T-helper 2 cell treated with Interferon-gamma antibody and Interleukin-4, amounts not matched to agents 5 μg/mL and 100 μg/mL, for 36 hours (primary cell): ENCODE results near the gene C2orf76.

Source experiments
- DNase-seq: peaks from one replicate; pipeline ENCODE4 v3.0.0; 2021; ENCODE audit warnings: low spot score
- H3K27ac Mint-ChIP-seq: one replicate; pipeline ENCODE4 v1.8.0; 2021; ENCODE audit warnings: mild to moderate bottlenecking, mixed read lengths
- H3K27me3 Mint-ChIP-seq: one replicate; pipeline ENCODE4 v1.8.0; 2021; ENCODE audit warnings: low read depth, mixed read lengths
- H3K36me3 Mint-ChIP-seq: one replicate; pipeline ENCODE4 v1.8.0; 2021; ENCODE audit warnings: low read depth, mixed read lengths
- H3K4me1 Mint-ChIP-seq: one replicate; pipeline ENCODE4 v1.8.0; 2021; ENCODE audit warnings: low read depth, mixed read lengths
- H3K4me3 Mint-ChIP-seq: one replicate; pipeline ENCODE4 v1.8.0; 2022; ENCODE audit warnings: mild to moderate bottlenecking, moderate library complexity, mixed read lengths
- H3K9me3 Mint-ChIP-seq: one replicate; pipeline ENCODE4 v1.8.0; 2021; ENCODE audit warnings: mixed read lengths

C2orf76 gene

DNA sequence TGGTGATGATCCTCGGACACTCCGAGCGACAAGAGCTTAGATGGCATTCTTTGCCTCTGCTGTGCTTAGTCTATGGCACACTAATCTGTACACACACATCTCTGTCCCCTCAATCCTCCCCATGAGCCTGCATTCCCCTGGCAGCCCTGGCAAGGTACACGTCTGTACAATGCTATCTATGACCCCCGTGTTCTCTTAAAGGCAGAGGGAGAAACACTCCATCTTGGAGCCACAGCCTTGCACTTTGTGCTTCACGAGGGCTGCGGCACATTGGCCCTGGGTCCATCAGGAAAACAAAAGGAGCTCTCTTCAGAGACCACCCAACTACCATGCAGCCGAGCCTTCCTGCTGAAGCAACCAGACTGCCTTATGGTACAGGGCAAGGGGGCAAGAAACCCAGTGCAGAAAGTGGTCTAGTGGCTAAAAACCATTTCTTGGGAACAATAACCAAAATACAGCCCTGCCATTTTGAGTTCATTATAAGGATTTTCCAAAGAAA is 100.5 kb downstream of the C2orf76 start:
- peaks cover 15% of the 10 kb centered on the region for H3K27me3 Mint-ChIP-seq
- H3K27ac Mint-ChIP-seq, result no peak overlapping the region
- no peaks in the 10 kb centered on the region for H3K36me3 Mint-ChIP-seq
- no peak overlapping the region for H3K4me3 Mint-ChIP-seq
- H3K4me1 Mint-ChIP-seq, result no peaks in the 10 kb centered on the region
- no peaks in the 10 kb centered on the region for H3K9me3 Mint-ChIP-seq
- DNase-seq, result no peak

DNA sequence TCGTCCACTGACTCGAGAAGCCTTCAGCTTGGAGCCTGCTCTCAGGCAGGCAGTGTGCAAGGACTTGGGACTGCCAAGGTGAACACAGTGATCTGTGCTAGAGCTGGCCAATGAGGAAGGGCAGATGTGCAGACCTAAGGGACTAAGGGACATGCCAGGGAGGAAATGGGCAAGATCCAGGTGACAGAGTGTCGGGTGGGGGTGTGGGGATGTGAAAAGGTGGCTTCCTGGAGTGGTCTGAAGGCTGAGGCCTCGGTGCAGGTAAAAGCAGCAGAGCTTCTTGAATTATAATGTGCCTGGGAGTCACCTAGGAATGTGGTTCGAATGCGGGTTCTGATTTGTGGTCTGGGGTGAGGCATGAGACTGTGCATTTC is 101.0 kb downstream of the C2orf76 start:
- no peaks in the 10 kb centered on the region for H3K36me3 Mint-ChIP-seq
- no peak for DNase-seq
- no peak overlapping the region for H3K4me3 Mint-ChIP-seq
- H3K27ac Mint-ChIP-seq, result no peak overlapping the region
- peaks cover 14% of the 10 kb centered on the region for H3K27me3 Mint-ChIP-seq
- H3K4me1 Mint-ChIP-seq, result no peaks in the 10 kb centered on the region
- H3K9me3 Mint-ChIP-seq, result no peaks in the 10 kb centered on the region

DNA sequence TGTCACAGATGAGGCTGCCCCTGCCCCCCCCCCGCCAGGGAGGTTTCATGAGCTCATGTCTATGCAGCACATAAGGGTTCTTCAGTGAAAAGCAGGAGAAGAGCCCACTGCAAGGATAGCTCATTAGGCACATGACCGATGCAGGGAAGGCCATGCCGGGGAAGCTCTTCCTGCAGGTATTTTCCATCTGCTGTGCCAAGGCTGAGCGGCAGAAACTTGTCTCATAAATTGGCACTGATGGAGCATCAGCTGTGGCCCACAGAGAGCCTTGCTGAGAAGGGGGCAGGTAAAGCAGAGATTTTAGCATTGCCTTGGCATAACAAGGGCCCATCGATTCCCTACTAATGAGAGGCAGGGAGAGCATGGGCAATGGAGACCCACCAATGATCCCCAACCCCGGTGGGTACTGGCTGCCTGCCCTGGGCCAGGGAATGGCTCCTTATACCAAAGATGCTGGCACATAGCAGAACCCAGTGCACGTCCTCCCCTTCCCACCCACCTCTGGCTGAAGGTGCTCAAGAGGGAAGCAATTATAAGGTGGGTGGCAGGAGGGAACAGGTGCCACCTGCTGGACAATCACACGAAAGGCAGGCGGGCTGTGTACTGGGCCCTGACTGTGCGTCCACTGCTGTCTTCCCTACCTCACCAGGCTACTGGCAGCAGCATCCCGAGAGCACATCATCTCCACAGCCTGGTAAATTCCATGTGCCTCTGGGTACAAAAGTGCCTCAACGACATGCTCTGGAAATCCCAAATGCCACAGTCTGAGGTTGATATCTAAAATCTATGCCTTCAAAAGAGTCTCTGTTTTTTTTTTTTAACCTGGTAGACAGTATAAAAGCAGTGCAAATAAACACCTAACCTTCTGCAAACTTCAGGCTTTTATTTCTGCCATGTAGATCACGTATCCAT is 101.6 kb downstream of the C2orf76 start:
- Mint-ChIP-seq H3K9me3 (no peaks in the 10 kb centered on the region), H3K4me1 (no peaks in the 10 kb centered on the region), H3K36me3 (no peaks in the 10 kb centered on the region), H3K27ac (no peak overlapping the region), H3K27me3 (peaks cover 12% of the 10 kb centered on the region), H3K4me3 (no peak overlapping the region)
- no peak for DNase-seq

GRCh38 chr2:119263656-119264055 is 103.0 kb downstream of the C2orf76 start:
- H3K4me3 Mint-ChIP-seq, result no peak overlapping the region
- H3K9me3 Mint-ChIP-seq, result no peaks in the 10 kb centered on the region
- no peaks in the 10 kb centered on the region for H3K36me3 Mint-ChIP-seq
- no peak overlapping the region for H3K27ac Mint-ChIP-seq
- peaks cover 12% of the 10 kb centered on the region for H3K27me3 Mint-ChIP-seq
- no peaks in the 10 kb centered on the region for H3K4me1 Mint-ChIP-seq
- DNase-seq, result no peak

- Mint-ChIP-seq H3K9me3 (no peaks in the 10 kb centered on the region), H3K4me3 (no peak overlapping the region), H3K36me3 (no peaks in the 10 kb centered on the region), H3K27ac (no peak overlapping the region), H3K4me1 (no peaks in the 10 kb centered on the region), H3K27me3 (peaks cover 9% of the 10 kb centered on the region)
- no peak for DNase-seq
These were observed 103.6 kb downstream of the C2orf76 start for GRCh38 chr2:119263025-119263424.

DNA sequence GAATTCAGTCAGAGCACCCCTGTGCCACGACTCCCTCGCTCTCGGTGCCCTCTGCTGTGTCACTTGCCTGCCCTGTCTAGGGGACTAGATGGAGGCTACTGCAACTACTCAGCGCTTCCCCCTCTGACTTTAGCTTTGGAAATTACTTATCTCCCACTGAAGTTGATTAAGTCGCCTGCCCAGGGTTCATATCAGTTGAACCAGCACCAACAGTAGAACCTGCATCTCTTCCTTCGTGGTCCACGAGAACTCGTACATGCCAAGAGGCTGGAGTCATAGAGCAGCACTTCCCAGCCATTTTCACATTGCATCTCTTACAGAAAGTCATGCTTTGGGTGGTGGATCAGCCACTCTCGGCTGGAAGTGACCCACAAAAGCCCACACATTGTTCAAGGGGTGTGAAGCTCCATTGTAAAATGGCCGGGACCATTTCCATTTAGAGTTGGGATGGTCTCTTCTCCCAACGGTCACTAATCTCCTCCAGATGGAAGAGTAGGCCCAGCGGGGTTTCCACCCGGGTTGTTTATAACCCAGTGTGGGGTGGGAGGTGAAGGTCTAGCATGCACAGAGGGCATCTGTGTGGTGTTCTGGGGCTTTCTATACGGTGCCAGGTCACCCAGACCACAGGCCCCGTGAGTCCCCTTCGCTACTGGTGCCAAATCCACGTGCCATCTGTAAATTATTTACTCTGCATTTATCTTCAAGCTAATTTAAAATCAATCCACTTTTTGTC is 105.0 kb downstream of the C2orf76 start:
- Mint-ChIP-seq H3K36me3 (no peaks in the 10 kb centered on the region), H3K9me3 (no peaks in the 10 kb centered on the region), H3K27me3 (peaks cover 2% of the 10 kb centered on the region), H3K4me3 (no peak overlapping the region), H3K27ac (no peak overlapping the region), H3K4me1 (no peaks in the 10 kb centered on the region)
- DNase-seq, result no peak

GRCh38 chr2:119260646-119261492 is 105.8 kb downstream of the C2orf76 start:
- Mint-ChIP-seq H3K4me3 (no peak overlapping the region), H3K4me1 (no peaks in the 10 kb centered on the region), H3K9me3 (no peaks in the 10 kb centered on the region), H3K27ac (no peak overlapping the region), H3K36me3 (no peaks in the 10 kb centered on the region), H3K27me3 (no peaks in the 10 kb centered on the region)
- DNase-seq, result no peak

DNA sequence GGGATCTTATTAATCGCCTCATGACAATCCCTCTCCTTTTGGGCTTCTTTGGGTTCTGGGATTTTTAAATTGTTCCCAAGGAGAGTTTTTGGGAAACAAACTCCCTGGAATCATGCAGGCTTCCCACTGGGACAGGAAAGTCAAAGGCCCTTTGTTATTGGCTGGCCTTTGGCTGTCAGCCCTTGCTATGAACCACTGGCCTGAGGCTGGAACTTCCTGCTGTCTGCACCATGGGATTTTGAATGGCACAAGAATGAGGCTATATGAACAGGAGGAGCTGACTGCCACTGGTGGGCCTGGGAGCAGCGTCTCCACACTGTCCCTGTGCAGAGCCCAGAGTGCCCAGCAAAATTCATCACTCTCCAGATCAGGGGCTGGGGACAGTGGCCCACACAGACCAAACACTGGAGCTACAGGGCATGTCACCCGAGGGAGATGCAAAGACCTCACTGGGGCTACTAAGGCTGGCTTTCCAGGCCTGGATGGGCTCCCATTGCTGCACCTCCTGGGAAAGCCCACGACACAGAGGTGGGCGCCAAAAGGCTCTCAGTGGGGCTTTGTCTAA is 107.3 kb downstream of the C2orf76 start:
- no peaks in the 10 kb centered on the region for H3K36me3 Mint-ChIP-seq
- no peaks in the 10 kb centered on the region for H3K4me1 Mint-ChIP-seq
- no peak for DNase-seq
- H3K27me3 Mint-ChIP-seq, result no peaks in the 10 kb centered on the region
- H3K9me3 Mint-ChIP-seq, result no peaks in the 10 kb centered on the region
- no peak overlapping the region for H3K4me3 Mint-ChIP-seq
- H3K27ac Mint-ChIP-seq, result no peak overlapping the region

- H3K27me3 Mint-ChIP-seq, result no peaks in the 10 kb centered on the region
- H3K27ac Mint-ChIP-seq, result no peak overlapping the region
- no peaks in the 10 kb centered on the region for H3K36me3 Mint-ChIP-seq
- no peak overlapping the region for H3K4me3 Mint-ChIP-seq
- H3K4me1 Mint-ChIP-seq, result no peaks in the 10 kb centered on the region
- H3K9me3 Mint-ChIP-seq, result no peaks in the 10 kb centered on the region
- no peak for DNase-seq
These were observed 109.4 kb downstream of the C2orf76 start for GRCh38 chr2:119257198-119257597.

- no peaks in the 10 kb centered on the region for H3K36me3 Mint-ChIP-seq
- no peaks in the 10 kb centered on the region for H3K4me1 Mint-ChIP-seq
- no peaks in the 10 kb centered on the region for H3K9me3 Mint-ChIP-seq
- H3K4me3 Mint-ChIP-seq, result no peak overlapping the region
- H3K27ac Mint-ChIP-seq, result no peak overlapping the region
- DNase-seq, result no peak
- no peaks in the 10 kb centered on the region for H3K27me3 Mint-ChIP-seq
These were observed 110.1 kb downstream of the C2orf76 start for GRCh38 chr2:119256582-119256921.

GRCh38 chr2:119255760-119256581 is 110.7 kb downstream of the C2orf76 start:
- no peak for DNase-seq
- no peak overlapping the region for H3K27ac Mint-ChIP-seq

GRCh38 chr2:119254601-119255080 is 112.0 kb downstream of the C2orf76 start:
- no peaks in the 10 kb centered on the region for H3K9me3 Mint-ChIP-seq
- no peak for DNase-seq
- H3K27me3 Mint-ChIP-seq, result no peaks in the 10 kb centered on the region
- H3K4me3 Mint-ChIP-seq, result no peak overlapping the region
- H3K27ac Mint-ChIP-seq, result no peak overlapping the region
- no peaks in the 10 kb centered on the region for H3K4me1 Mint-ChIP-seq
- no peaks in the 10 kb centered on the region for H3K36me3 Mint-ChIP-seq

More at GRCh38 chr2:119255760-119256581, 110.7 kb downstream of the C2orf76 start:
- no peaks in the 10 kb centered on the region for H3K9me3 Mint-ChIP-seq
- no peaks in the 10 kb centered on the region for H3K36me3 Mint-ChIP-seq
- H3K27me3 Mint-ChIP-seq, result no peaks in the 10 kb centered on the region
- H3K4me3 Mint-ChIP-seq, result no peak overlapping the region
- no peaks in the 10 kb centered on the region for H3K4me1 Mint-ChIP-seq
